ENCODE data around the gene EBNA1BP2. TPM values are rescaled to one million over a fixed set of nuclear protein-coding genes. Genes with fewer than 3 reads are reported as not detected.
A peak's percentile ranks its signal among the peaks of the same experiment; 100 is the strongest.

EBNA1BP2 gene
- total and polyA plus RNA-seq, 2 of the 13 experiments (the other 11 are each of a cell fraction or from before 2014, with no cell fraction given) = 27.1 to 102 TPM

GRCh38 chr1:43140583-43140982 is 31.5 kb downstream of the EBNA1BP2 start (continued):
- no peak for TF ChIP-seq SKIL (CRISPR knock-in tag; IDR thresholded peaks at IDR 0.05; ENCODE audit: borderline replicate concordance)
- no peak for TF ChIP-seq ATF5 (CRISPR knock-in tag; IDR thresholded peaks at IDR 0.05; ENCODE audit: low read depth)
- no peak for TF ChIP-seq ONECUT2 (CRISPR knock-in tag; IDR thresholded peaks at IDR 0.05)

- no peak for ATAC-seq
- TF ChIP-seq GATA4 (IDR thresholded peaks at IDR 0.05; ENCODE audit: borderline replicate concordance, low read depth) (no peak), ZNF317 (CRISPR knock-in tag; IDR thresholded peaks at IDR 0.05) (no peak), KDM6A (CRISPR knock-in tag; IDR thresholded peaks at IDR 0.05; ENCODE audit: low read depth) (no peak), ZNF382 (CRISPR knock-in tag; IDR thresholded peaks at IDR 0.05; ENCODE audit: borderline replicate concordance) (peak; percentile 47; the same call in 1 of the 2 replicates), HDAC1 (CRISPR knock-in tag; IDR thresholded peaks at IDR 0.05) (no peak)
These were observed 32.1 kb downstream of the EBNA1BP2 start for GRCh38 chr1:43140010-43140409.

More at GRCh38 chr1:43140010-43140409, 32.1 kb downstream of the EBNA1BP2 start:
- ChIA-PET CTCF (ENCODE audit: low intra/inter-chr PET ratio, low total read pairs) (no interaction called here), POLR2A (no interaction called here)
- no peaks in the 10 kb centered on the region for H3K27me3 ChIP-seq (ENCODE audit: control insufficient read depth in 1 of 2, insufficient read depth in 2 of 2, low read length in 2 of 2)
- no peak overlapping the region for H3K27ac ChIP-seq (ENCODE audit: extremely low read length, insufficient read depth, low read length)
- DNase-seq (ENCODE audit: low spot score) = no peak
- H3K4me3 ChIP-seq (replicated peaks in 1 of 3; ENCODE audit: insufficient read depth in 1 of 3, low read depth in 2 of 3, low read length in 3 of 3) = no peak overlapping the region
- intact Hi-C loops (cut with micrococcal nuclease; ENCODE audit: unreplicated experiment) = no loop called here
- no peak for FAIRE-seq
- no peak overlapping the region for H3K9ac ChIP-seq (ENCODE audit: insufficient read depth, low read depth, low read length)
- H3K4me2 ChIP-seq (ENCODE audit: low read depth, low read length) = no peak overlapping the region
- peaks cover 7% of the 10 kb centered on the region for H3K9me3 ChIP-seq (ENCODE audit: low read length)
- H3K36me3 ChIP-seq (replicated peaks in 1 of 2; ENCODE audit: control insufficient read depth in 1 of 2, insufficient read depth in 2 of 2, low read length in 2 of 2) = no peaks in the 10 kb centered on the region
- 0 out of 2 replicates have a peak, but pooled peaks cover 7% of the 10 kb centered on the region for H3K4me1 ChIP-seq (ENCODE audit: insufficient read depth, low read length)
- H2AFZ ChIP-seq (ENCODE audit: low read length) = no peak overlapping the region
- no peaks in the 10 kb centered on the region; the same call in 1 of the 2 replicates for H4K20me1 ChIP-seq (ENCODE audit: insufficient read depth, low read length)
- no peaks in the 10 kb centered on the region for H3K79me2 ChIP-seq (ENCODE audit: insufficient read depth, low read length)
- no TSS peak for BruUV-seq (replicated peaks)
- in situ Hi-C loops (cut with HindIII; ENCODE audit: extremely low pct_ligation_motif_present, low pct_unique_long_range_greater_than_20kb) = no loop called here
